AG20443 (cell line): ENCODE results near the gene TRPM2.

ENCODE experiments used
- DNase-seq: peaks from one replicate; pipeline ENCODE4 v3.0.0; 2012; ENCODE audit warnings: low spot score, mixed read lengths

The TRPM2 gene

GRCh38 chr21:44322621-44323325, 30.6 kb upstream of the TRPM2 start:
- no peak for DNase-seq

- DNase-seq: no peak
Observed at GRCh38 chr21:44323591-44323990, 29.8 kb upstream of the TRPM2 start.

GRCh38 chr21:44324106-44324853, 29.1 kb upstream of the TRPM2 start:
- DNase-seq: no peak

- no peak for DNase-seq
Observed at GRCh38 chr21:44324854-44325107, 28.6 kb upstream of the TRPM2 start.

- no peak for DNase-seq
Observed at GRCh38 chr21:44325386-44326271, 27.8 kb upstream of the TRPM2 start.

GRCh38 chr21:44326272-44326647, 27.2 kb upstream of the TRPM2 start:
- no peak for DNase-seq

GRCh38 chr21:44326716-44327602, 26.5 kb upstream of the TRPM2 start:
- DNase-seq: no peak

GRCh38 chr21:44327603-44327974, 25.8 kb upstream of the TRPM2 start:
- no peak for DNase-seq

GRCh38 chr21:44328242-44328895, 25.1 kb upstream of the TRPM2 start:
- no peak for DNase-seq

- no peak for DNase-seq
Observed at GRCh38 chr21:44329086-44329889, 24.1 kb upstream of the TRPM2 start.

- no peak for DNase-seq
Observed at GRCh38 chr21:44329971-44330681, 23.3 kb upstream of the TRPM2 start.

- DNase-seq: no peak
Observed at GRCh38 chr21:44330698-44331097, 22.7 kb upstream of the TRPM2 start.

- no peak for DNase-seq
Observed at GRCh38 chr21:44331209-44331608, 22.2 kb upstream of the TRPM2 start.

- DNase-seq: no peak
Observed at GRCh38 chr21:44331650-44332307, 21.6 kb upstream of the TRPM2 start.

- no peak for DNase-seq
Observed at GRCh38 chr21:44332383-44332782, 21.0 kb upstream of the TRPM2 start.

- DNase-seq: no peak
Observed at GRCh38 chr21:44332965-44333364, 20.5 kb upstream of the TRPM2 start.

- DNase-seq: no peak
Observed at GRCh38 chr21:44333509-44334328, 19.7 kb upstream of the TRPM2 start.

- no peak for DNase-seq
Observed at GRCh38 chr21:44334329-44335030, 18.9 kb upstream of the TRPM2 start.
